Mesothelial cell of epicardium (in vitro differentiated cells): ENCODE data around the gene TSC22D3. TPM values are rescaled to one million over a fixed set of nuclear protein-coding genes. Genes with fewer than 3 reads are reported as not detected.

ENCODE experiments used
- DNase-seq, 2 experiments: peaks; one replicate each; pipeline ENCODE4 v3.0.0; 2021; ENCODE audit warnings: low spot score in 2 of 2; ENCODE audit not compliant: unreplicated experiment in 2 of 2
- H3K27ac Mint-ChIP-seq: 2 replicates; pipeline ENCODE4 v1.8.0; 2021; ENCODE audit warnings: mixed read lengths
- H3K27me3 Mint-ChIP-seq: 2 replicates; pipeline ENCODE4 v1.8.0; 2021; ENCODE audit warnings: low read depth, mixed read lengths
- H3K36me3 Mint-ChIP-seq: 2 replicates; pipeline ENCODE4 v1.8.0; 2021; ENCODE audit warnings: mixed read lengths
- H3K4me1 Mint-ChIP-seq: 2 replicates; pipeline ENCODE4 v1.8.0; 2021; ENCODE audit warnings: mixed read lengths
- H3K4me3 Mint-ChIP-seq: 2 replicates; pipeline ENCODE4 v1.8.0; 2021; ENCODE audit warnings: mild to moderate bottlenecking, moderate library complexity, mixed read lengths
- H3K9me3 Mint-ChIP-seq: 2 replicates; pipeline ENCODE4 v1.8.0; 2021; ENCODE audit warnings: mixed read lengths
- total RNA-seq: library from RNA; stranded (reverse); gene quantifications from 3 replicates; pipeline ENCODE4 v1.2.1, GENCODE V29; 2021
- TF ChIP-seq, protein P1 (sequence below): fragments of 200-600 bp; sonication (generic); IDR thresholded peaks from one replicate; pipeline ENCODE4 v1.5.0; 2021; ENCODE audit warnings: antibody characterized with exemption; ENCODE audit not compliant: unreplicated experiment

The TSC22D3 gene
- total RNA-seq, 1 donor from 2014 or later = 34.4 TPM

DNA sequence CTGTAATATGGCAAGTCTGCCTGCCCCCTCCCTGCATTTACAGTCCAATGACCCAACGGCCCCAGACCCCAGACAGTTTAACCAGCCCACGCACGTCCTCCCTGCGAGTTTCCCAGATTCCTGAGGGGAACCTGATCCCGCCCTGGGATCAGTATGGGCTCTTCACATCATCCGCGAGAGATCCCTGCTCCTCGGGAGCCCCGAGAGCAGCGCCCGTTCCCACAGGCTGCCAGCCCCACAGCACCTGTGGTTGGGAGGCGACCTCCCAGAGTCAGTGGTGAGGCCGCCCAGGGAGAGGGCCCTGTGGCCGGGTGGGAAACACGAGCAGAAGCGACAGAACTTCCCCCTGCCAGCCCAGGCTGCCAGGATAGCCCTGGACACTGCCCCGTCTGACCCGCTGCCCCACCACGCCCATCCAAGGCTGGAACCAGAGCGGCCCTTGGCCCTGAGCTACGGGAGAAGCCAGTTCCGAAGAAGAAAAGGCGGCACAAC, 32.8 kb downstream of the TSC22D3 start:
- Mint-ChIP-seq H3K27ac (peak overlapping the region; percentile 93), H3K4me1 (peaks cover 10% of the 10 kb centered on the region), H3K36me3 (no peaks in the 10 kb centered on the region), H3K27me3 (peaks cover 36% of the 10 kb centered on the region), H3K4me3 (peak overlapping the region; percentile 24), H3K9me3 (no peaks in the 10 kb centered on the region)
- TF ChIP-seq, protein P1, sequence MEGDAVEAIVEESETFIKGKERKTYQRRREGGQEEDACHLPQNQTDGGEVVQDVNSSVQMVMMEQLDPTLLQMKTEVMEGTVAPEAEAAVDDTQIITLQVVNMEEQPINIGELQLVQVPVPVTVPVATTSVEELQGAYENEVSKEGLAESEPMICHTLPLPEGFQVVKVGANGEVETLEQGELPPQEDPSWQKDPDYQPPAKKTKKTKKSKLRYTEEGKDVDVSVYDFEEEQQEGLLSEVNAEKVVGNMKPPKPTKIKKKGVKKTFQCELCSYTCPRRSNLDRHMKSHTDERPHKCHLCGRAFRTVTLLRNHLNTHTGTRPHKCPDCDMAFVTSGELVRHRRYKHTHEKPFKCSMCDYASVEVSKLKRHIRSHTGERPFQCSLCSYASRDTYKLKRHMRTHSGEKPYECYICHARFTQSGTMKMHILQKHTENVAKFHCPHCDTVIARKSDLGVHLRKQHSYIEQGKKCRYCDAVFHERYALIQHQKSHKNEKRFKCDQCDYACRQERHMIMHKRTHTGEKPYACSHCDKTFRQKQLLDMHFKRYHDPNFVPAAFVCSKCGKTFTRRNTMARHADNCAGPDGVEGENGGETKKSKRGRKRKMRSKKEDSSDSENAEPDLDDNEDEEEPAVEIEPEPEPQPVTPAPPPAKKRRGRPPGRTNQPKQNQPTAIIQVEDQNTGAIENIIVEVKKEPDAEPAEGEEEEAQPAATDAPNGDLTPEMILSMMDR = no peak
- DNase-seq = no peak

DNA sequence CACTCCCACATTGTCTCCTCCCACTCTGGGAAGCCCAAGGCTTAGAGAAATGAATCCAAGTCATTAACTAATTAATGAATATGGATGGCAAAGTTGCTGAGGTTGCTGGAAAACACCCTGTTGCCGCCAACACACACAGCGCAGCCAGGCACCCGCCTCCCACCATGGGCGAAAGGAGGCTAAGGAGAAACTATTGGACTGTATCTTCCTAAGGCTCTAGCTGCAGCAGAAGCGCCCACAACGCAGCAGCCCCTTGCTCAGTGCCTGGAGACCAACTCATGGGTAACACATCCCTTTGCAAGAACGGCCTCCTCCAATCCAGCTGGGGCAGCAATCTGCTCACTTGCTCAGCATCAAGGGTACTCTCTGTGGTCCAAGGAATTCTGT, 34.2 kb downstream of the TSC22D3 start:
- Mint-ChIP-seq H3K27ac (peak overlapping the region; percentile 93), H3K4me3 (no peak overlapping the region), H3K9me3 (no peaks in the 10 kb centered on the region), H3K36me3 (no peaks in the 10 kb centered on the region), H3K27me3 (peaks cover 37% of the 10 kb centered on the region), H3K4me1 (peaks cover 10% of the 10 kb centered on the region)
- TF ChIP-seq, protein P1 = no peak
- DNase-seq = no peak

DNA sequence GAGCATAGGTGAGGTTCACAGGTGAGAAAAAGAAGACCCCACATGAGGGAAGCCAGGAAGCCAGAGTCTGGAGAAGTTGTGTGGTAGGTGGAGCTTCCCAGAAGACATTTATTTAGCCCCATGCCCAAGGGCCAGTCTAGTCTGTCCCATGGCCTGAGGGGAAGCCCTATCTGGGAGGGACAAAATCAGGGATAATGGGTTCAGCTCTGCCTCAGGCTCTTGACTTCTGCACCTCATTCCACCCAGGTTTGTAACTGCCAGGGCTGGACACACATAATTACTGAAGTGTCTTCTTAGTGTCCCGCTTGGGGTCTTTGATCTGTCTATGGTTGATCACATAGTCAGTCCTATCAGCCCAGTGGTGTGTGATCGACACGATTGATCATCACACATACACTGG, 36.0 kb downstream of the TSC22D3 start:
- no peaks in the 10 kb centered on the region for H3K36me3 Mint-ChIP-seq
- H3K27me3 Mint-ChIP-seq = peaks cover 22% of the 10 kb centered on the region
- H3K9me3 Mint-ChIP-seq = peaks cover 3% of the 10 kb centered on the region

DNA sequence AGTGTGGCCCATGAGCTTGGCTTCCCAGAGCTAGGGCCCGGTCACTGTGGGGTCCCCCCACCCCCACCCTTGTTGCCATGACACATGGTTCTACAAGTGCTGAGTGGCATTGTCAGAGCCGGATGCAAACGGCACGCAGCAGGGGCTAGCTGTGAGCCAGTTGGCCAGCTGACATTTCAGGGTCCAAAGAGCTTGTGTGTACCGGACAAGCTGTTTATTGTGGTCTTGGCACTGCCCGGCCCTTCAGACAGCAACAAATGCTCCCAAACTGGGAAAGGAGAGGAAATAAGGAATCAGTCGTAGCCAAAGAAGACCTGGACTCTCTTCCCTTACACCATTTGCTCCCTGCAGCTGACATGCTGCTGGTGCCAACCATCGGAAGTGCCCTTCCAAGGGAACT, 36.8 kb downstream of the TSC22D3 start:
- H3K4me3 Mint-ChIP-seq = no peak overlapping the region
- H3K27me3 Mint-ChIP-seq = peaks cover 19% of the 10 kb centered on the region
- no peak for DNase-seq
- H3K9me3 Mint-ChIP-seq = peaks cover 7% of the 10 kb centered on the region
- TF ChIP-seq, protein P1 = no peak
- peaks cover 10% of the 10 kb centered on the region for H3K4me1 Mint-ChIP-seq
- H3K36me3 Mint-ChIP-seq = no peaks in the 10 kb centered on the region
- H3K27ac Mint-ChIP-seq = no peak overlapping the region

More for the DNA sequence above, 36.0 kb downstream of the TSC22D3 start:
- Mint-ChIP-seq H3K4me3 (no peak overlapping the region), H3K27ac (no peak overlapping the region), H3K4me1 (peaks cover 10% of the 10 kb centered on the region)
- no peak for DNase-seq
- TF ChIP-seq, protein P1 = no peak

DNA sequence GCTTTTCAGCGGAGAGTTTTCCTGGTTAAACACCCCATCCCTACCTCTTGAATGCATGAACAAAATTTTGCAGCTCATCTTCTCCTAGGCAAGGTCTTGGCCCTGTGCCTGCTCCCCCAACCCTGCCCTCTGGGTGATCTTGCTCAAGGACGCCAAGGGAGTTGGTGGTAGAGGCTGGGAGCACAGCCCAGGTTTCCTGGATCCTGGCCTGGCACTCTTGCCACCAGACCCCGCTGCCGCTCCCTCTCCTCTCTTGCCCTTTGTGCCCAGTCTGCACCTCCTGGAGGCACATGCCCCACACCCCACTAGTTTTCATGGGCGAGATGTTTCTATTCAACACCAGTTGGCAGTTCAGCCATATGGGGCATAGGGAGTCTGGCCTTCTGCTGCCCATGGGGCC, 37.3 kb downstream of the TSC22D3 start:
- Mint-ChIP-seq H3K27ac (no peak overlapping the region), H3K9me3 (peaks cover 7% of the 10 kb centered on the region), H3K4me1 (peaks cover 10% of the 10 kb centered on the region)

More for the DNA sequence above, 37.3 kb downstream of the TSC22D3 start:
- Mint-ChIP-seq H3K27me3 (peaks cover 16% of the 10 kb centered on the region), H3K4me3 (no peak overlapping the region), H3K36me3 (no peaks in the 10 kb centered on the region)
- TF ChIP-seq, protein P1 = no peak
- no peak for DNase-seq
